ENCODE data around the gene HECTD4. TPM values are rescaled to one million over a fixed set of nuclear protein-coding genes. Genes with fewer than 3 reads are reported as not detected.
A peak's percentile ranks its signal among the peaks of the same experiment; 100 is the strongest.

Gene HECTD4
- total and polyA plus RNA-seq, 2 experiments from 2014 or later = 29.4 to 33.7 TPM

DNA sequence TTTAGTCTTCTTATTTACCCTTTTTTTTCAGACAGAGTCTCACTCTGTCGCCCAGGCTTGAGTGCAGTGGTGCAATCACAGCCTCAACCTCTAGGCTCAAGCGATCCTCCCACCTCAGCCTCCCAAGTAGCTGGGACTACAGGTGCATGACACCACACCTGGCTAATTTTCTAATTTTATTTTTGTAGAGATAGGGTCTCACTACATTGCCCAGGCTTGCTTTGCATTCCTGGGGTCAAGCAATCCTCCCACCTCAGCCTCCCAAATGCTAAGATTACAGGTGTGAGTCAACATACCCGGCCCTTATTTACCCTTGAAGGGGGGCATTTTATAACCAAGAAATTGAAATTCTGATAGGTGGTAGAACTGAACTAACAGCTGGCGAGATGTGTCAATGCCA, 21.0 kb downstream of the HECTD4 start:
- H3K9me3 ChIP-seq (ENCODE audit: low read depth) = no peaks in the 10 kb centered on the region
- no peak overlapping the region for H3K4me3 ChIP-seq
- no peaks in the 10 kb centered on the region for H3K4me1 ChIP-seq (ENCODE audit: low read depth)
- TF ChIP-seq CTCF (IDR thresholded peaks at IDR 0.05; ENCODE audit: low read depth, low read length) = no peak
- no peaks in the 10 kb centered on the region for H3K27me3 ChIP-seq
- H3K36me3 ChIP-seq = no peaks in the 10 kb centered on the region
- DNase-seq (ENCODE audit: low read depth in 1 of 2, low spot score in 1 of 2) = no peak
- H3K27ac ChIP-seq = no peak overlapping the region

- Histone ChIP-seq H3K4me3 (no peak overlapping the region), H3K36me3 (no peaks in the 10 kb centered on the region), H3K4me1 (ENCODE audit: low read depth) (no peaks in the 10 kb centered on the region), H3K27me3 (no peaks in the 10 kb centered on the region), H3K27ac (no peak overlapping the region), H3K9me3 (ENCODE audit: low read depth) (no peaks in the 10 kb centered on the region)
- TF ChIP-seq CTCF (IDR thresholded peaks at IDR 0.05; ENCODE audit: low read depth, low read length) = no peak
- DNase-seq (ENCODE audit: low read depth in 1 of 2, low spot score in 1 of 2) = no peak
Measured at GRCh38 chr12:112359290-112359689, 22.9 kb downstream of the HECTD4 start.

DNA sequence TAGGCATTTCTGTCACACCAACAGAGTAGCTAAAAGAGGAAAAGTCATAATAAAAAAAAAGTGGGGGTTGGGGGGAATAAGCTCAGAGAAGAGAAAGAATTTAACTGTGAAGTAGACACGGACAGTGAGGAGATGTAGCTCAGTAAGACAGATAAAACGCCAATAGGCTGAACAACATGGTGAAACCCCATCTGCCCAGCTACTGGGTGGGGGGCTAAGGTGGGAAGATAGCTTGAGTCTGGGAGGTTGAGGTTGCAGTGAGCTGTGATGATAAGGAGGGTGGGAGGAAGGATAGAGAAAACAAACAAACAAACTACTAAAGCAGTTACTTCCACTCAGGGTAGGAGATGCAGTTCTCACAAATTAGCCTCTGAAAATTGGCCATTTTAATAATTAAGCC, 25.0 kb downstream of the HECTD4 start:
- DNase-seq (ENCODE audit: low read depth in 1 of 2, low spot score in 1 of 2) = no peak

DNA sequence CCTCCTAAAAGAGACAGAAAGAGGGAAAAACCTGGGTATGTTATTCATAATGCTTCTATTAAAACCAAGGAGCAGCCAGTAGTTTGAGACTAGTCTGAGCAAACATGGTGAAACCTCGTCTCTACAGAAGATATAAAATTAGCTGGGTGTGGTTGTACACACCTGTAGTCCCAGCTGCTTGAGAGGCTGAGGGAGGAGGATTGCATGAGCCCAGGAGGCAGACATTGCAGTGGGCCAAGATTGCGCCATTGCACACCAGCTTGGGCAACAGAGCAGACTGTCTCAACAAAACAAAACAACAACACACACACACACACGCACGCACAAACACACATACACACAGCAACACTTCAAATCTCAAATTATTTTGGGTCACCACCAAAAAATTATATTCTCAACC, 27.8 kb downstream of the HECTD4 start:
- no peaks in the 10 kb centered on the region for H3K4me1 ChIP-seq (ENCODE audit: low read depth)
- TF ChIP-seq CTCF (IDR thresholded peaks at IDR 0.05; ENCODE audit: low read depth, low read length) = no peak
- H3K4me3 ChIP-seq = no peak overlapping the region
- DNase-seq (ENCODE audit: low read depth in 1 of 2, low spot score in 1 of 2) = peak in 1 of 2 donors; percentile 15
- no peak overlapping the region for H3K27ac ChIP-seq
- no peaks in the 10 kb centered on the region for H3K27me3 ChIP-seq
- H3K36me3 ChIP-seq = no peaks in the 10 kb centered on the region
- no peaks in the 10 kb centered on the region for H3K9me3 ChIP-seq (ENCODE audit: low read depth)

More for the DNA sequence above, 25.0 kb downstream of the HECTD4 start:
- H3K27me3 ChIP-seq = no peaks in the 10 kb centered on the region
- no peaks in the 10 kb centered on the region for H3K4me1 ChIP-seq (ENCODE audit: low read depth)
- H3K36me3 ChIP-seq = no peaks in the 10 kb centered on the region
- no peak overlapping the region for H3K27ac ChIP-seq
- no peaks in the 10 kb centered on the region for H3K9me3 ChIP-seq (ENCODE audit: low read depth)
- no peak for TF ChIP-seq CTCF (IDR thresholded peaks at IDR 0.05; ENCODE audit: low read depth, low read length)
- H3K4me3 ChIP-seq = no peak overlapping the region

DNA sequence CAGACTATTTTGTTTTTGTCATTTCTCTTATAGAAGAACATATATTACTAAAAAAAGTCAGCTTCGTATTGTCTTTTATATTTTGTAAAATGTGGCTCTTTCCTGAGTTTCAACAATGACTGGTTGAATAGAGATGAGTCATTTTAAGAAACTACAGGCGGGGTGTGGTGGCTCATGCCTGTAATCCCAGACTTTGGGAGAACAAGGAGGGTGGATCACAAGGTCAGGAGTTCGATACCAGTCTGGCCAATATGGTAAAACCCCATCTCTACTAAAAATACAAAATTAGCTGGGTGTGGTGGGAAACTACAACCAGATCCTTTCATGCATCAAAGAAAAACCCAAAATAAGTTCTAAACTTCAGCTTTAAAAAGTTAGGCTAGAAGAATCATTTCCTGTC, 28.8 kb downstream of the HECTD4 start:
- Histone ChIP-seq H3K4me3 (no peak overlapping the region), H3K27ac (no peak overlapping the region), H3K36me3 (no peaks in the 10 kb centered on the region), H3K27me3 (no peaks in the 10 kb centered on the region), H3K9me3 (ENCODE audit: low read depth) (no peaks in the 10 kb centered on the region), H3K4me1 (ENCODE audit: low read depth) (peaks cover 3% of the 10 kb centered on the region)
- no peak for TF ChIP-seq CTCF (IDR thresholded peaks at IDR 0.05; ENCODE audit: low read depth, low read length)
- peak in 1 of 2 donors; percentile 10 for DNase-seq (ENCODE audit: low read depth in 1 of 2, low spot score in 1 of 2)

DNA sequence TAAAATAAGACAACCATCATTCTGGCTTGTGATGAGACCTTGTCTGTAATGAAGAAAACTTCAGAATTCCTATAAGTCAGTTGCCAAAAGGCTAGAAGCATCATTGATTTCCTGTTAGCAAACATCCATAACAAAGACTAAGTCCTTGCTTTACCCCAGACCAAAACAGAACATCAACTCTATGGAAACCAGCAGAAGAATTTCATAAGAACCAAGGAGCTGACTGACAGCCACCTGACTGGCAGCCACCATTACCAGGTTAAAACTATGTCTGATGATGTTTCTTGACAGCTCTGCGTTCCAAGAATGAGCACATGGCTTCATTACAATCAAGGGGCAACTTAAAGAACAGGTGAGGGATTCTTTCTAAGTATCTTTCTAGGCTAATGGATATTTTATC, 29.3 kb downstream of the HECTD4 start:
- no peak overlapping the region for H3K27ac ChIP-seq
- DNase-seq (ENCODE audit: low read depth in 1 of 2, low spot score in 1 of 2) = no peak
- H3K27me3 ChIP-seq = no peaks in the 10 kb centered on the region
- H3K4me3 ChIP-seq = no peak overlapping the region
- no peaks in the 10 kb centered on the region for H3K9me3 ChIP-seq (ENCODE audit: low read depth)
- H3K36me3 ChIP-seq = no peaks in the 10 kb centered on the region
- no peak for TF ChIP-seq CTCF (IDR thresholded peaks at IDR 0.05; ENCODE audit: low read depth, low read length)
- peaks cover 8% of the 10 kb centered on the region for H3K4me1 ChIP-seq (ENCODE audit: low read depth)
